ENCODE measurements around the gene MANSC1. TPM values are rescaled to one million over a fixed set of nuclear protein-coding genes. Genes with fewer than 3 reads are reported as not detected.
A peak's percentile ranks its signal among the peaks of the same experiment; 100 is the strongest.

MANSC1 gene
- polyA plus RNA-seq, result 10 to 100 TPM in 2 of 3 donors, 1 to 10 TPM in 1; 7.0 to 14.2 (median 11.3) TPM

DNA sequence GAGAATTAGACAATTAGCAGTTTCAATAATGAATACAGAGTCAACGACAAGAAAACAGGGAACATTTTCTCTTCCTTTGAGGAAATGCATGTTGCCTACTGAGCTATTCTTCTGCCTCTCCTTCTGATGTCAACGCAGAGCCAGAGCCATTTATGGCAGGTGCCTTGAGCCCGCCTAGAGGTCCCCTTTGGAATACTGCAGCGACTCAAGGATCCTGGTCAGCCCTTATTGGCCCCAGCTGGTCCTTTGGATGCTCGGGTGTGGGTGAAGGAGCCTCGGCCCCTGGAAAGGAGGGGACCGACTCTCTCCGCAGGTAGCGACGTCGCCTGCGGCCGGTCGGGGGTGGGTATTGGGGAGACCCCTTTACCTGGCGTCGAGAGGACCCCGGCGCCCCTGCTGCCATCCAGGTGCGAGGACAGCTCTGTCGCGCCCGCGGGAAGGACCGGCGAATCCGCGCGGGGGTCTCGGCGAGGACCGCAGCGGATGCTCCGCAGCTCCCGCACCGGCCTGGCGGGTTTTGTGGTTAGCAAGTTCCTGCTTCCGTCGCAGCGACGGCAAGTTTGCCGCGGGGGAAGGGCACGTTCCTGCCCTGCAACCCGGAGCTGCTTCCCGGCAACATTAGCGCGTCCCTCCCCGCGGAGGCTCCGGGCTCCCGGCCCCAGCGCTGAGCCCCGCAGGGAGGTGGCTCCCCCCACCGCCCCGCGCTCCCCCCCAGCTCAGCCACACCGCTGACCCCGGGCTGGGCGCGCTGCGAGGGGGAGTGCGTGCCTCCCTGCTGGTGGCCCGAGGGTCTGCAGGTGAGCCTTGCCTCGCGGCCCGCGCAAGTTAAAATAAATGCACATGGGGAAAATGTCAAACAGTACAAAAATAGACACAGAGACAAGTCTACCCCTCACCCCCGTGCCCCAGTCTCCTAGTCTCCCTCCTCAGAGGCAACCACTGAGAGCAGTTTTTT lies at the start of gene MANSC1:
MANSC1 (minus strand) TSS at position 532 of the 955 bp plus-strand sequence. CDS start 6,928 bp downstream, outside the sequence.
- WGBS, 3 donors, result 0 to 1% (median 1%) methylated on average over 60 to 68 of the region's 68 CpGs
- H3K27ac ChIP-seq (ENCODE audit: low read depth, low read length), result peak within 1 kb of the TSS; percentile 13

DNA sequence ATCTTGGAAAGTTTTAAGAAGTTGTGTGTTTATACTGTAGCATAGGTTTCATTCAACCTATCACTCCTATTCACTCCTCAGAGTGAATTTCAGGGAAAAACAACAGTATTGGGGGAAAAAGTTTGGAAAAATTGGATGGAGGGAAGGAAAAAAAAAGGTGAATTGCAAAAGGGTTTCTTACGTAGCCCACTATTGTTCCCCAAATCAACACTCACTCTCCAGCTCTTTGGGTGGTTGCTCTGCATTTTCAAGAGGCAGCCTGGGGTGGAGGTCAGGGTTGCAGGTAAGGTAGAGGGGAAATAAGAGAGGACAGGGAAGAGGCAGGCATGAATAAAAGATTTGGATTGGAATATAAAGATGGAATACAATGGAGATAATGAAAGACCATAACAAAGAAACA lies 49.1 kb upstream of the MANSC1 start:
- whole genome bisulfite sequencing, 3 donors, result 65 to 96% (median 70%) methylated on average over 1 of the region's 1 CpG

DNA sequence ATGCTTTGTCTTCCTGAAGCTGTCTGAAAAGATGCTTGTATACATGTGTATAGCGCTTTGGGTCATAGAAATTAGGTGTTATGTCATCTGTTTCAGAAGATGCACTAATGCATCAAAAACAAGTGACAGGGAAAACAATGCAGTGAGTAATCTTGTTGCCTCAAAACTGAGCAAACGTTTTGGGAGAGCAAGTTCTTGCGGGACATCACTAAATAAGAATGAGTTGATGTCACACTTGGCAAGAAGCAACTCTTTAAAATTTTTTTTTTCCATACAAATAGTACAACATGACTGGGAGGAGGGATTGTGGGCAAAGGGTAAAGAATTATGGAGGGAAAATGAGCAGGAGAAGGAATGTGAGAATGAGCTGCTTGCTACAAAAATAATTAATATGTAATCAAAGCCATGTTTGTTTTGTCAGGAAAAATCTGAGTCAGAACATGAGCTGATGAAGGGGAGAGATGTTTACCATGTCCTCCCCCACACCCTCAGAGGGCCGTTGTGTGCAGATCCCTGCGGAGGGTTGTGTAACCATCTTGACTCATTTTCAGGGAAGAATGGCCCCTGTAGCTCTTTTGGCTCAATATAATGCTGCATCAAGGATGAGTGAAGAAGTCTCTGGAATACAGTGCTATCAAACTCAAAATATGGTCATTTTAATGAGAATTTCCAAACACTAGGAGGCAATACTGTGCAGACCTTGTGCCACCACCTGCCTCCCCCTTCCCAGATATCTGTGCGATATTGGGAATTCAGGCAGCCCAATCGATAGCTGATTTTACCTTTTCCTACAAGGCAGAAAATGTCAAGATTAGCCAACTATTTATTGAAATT lies 48.2 kb upstream of the MANSC1 start:
- 40 to 52% (median 51%) methylated on average over 7 of the region's 7 CpGs for WGBS, 3 donors
- no peak overlapping the region for H3K27ac ChIP-seq (ENCODE audit: low read depth, low read length)

More for the DNA sequence above, 49.1 kb upstream of the MANSC1 start:
- H3K27ac ChIP-seq (ENCODE audit: low read depth, low read length), result no peak overlapping the region

DNA sequence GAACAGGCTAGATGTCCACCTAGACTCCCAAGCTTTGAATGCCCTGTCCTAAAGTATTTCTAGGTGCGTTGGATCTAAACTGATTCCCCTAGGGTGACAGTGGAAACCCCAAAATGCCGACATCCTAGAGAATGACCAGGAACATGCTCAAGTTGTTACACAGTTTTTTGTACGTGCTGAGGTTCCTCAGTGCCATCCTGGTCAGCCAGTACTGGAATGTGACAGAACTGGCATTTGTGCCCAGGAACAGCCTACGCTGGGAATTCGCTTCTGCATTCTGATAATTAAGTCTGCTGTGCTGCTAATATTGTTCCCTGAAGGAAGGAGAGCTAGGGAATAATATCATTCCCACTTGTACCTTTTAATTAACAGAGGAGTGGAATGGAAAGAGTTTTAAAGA lies 47.1 kb upstream of the MANSC1 start:
- 84 to 93% (median 92%) methylated on average over 5 of the region's 5 CpGs for WGBS, 3 donors
- no peak overlapping the region for H3K27ac ChIP-seq (ENCODE audit: low read depth, low read length)

DNA sequence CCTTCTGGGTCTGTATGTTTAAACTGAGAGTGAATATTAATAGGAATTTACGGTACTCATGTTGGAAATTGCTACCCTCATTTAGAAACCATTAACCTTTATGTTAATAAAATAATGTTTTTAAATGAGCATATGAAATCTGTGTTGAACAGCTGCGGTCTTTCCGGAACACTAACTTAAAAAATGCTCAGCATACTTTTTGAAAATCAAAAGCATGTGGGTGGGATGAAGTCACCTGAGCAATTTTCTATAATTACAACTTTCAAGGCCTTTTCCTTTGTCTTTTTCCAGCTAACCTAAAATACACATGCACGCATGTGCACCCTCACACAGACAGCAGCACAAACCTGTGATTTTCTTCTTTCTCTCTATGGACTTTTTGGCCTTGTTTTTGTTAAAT lies 46.7 kb upstream of the MANSC1 start:
- WGBS, 3 donors, result 78 to 89% (median 84%) methylated on average over 4 of the region's 4 CpGs
- H3K27ac ChIP-seq (ENCODE audit: low read depth, low read length), result no peak overlapping the region

DNA sequence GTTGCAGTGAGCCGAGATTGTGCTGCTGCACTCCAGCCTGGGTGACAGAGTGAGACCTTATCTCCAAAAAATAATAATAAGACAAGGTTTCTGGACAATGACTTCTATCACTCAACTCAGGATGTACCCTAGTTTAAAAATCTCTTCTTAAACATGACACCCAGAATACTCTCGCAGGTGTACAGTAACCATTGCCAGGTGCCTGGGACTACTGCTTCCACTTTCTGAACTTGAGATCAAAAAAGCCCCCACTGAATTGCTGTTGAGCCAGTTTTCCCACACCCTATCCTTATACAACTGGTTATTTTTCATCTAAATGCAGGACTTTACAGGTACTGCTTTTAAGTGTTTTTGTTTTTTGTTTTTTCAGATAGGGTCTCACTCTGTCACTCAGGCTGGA lies 43.1 kb upstream of the MANSC1 start:
- H3K27ac ChIP-seq (ENCODE audit: low read depth, low read length), result no peak overlapping the region
- 89 to 100% (median 94%) methylated on average over 2 of the region's 2 CpGs for WGBS, 3 donors

DNA sequence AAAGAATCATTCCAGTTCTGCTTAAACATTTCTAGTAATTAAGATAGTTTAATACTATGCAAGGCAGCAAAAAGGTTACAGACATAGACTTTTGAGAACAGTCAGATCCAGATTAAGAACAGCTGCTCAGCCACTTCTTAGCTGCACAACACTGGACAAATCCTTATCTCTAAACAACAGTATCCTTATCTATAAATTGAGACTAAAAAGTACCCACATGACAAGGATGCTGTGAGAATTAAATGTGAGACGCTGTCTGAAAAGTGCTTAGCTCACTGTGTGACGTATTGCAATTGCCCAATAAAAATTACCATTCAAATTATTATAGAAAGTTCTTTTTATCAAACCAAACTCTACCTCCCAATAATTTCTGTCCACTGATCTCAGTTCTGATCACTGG lies 42.4 kb upstream of the MANSC1 start:
- 63 to 74% (median 71%) methylated on average over 2 of the region's 2 CpGs for WGBS, 3 donors
- H3K27ac ChIP-seq (ENCODE audit: low read depth, low read length), result no peak overlapping the region

DNA sequence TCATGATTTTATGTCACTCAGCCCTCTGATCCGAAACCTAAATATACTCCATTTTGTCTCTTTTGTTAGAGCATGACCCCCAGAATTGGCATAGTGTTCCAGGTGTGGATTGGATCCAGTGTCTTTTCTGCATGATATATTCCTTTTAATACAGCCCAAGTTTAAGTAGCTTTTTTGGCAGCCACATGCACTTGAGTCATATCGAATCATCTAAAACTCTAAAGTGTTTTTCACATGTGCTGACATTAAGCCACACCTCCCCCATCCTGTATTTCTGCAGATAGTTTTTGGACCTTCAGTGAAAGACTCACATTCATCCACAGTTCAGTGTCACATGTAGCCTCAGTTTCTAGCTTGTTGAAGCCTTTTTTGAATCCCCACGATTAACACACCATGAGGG lies 37.5 kb upstream of the MANSC1 start:
- 61 to 76% (median 66%) methylated on average over 3 of the region's 3 CpGs for WGBS, 3 donors
- no peak overlapping the region for H3K27ac ChIP-seq (ENCODE audit: low read depth, low read length)

DNA sequence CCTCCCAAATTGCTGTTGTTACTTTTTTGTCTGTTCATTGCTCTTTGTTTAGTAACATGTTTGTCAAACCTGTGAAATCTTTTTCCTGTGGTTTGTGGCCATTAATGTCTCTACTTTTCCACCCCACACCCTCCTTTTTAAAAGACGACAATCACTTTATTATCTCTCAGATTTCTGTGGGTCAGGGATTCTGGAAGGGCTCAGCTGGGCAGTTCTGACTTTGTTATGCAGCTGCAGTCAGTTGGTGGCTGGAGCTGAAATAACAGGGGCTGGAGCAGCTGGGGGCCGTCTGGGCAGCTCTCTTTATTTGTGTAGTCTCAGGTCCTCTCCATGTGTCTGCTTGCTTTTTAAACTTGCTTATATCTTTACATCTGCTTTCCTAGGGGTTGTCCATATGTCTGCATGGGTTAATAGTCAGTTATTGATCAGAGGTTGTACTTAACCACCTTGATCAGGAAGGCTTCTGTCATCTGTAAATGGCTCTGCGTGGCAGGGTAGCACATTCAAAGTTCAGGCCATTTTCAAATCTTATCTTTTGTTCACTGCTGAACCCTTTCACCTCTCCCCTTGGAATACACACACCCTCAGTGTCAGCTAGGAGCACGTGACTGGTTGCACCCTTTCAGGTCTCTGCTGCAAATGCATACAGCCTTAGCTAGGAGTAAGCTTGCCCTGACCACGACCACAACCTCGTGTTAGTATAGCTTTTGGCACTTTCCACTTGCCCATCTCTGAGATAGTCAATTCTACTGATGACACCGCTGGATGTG lies 34.7 kb upstream of the MANSC1 start:
- 55 to 66% (median 55%) methylated on average over 7 of the region's 7 CpGs for WGBS, 3 donors

DNA sequence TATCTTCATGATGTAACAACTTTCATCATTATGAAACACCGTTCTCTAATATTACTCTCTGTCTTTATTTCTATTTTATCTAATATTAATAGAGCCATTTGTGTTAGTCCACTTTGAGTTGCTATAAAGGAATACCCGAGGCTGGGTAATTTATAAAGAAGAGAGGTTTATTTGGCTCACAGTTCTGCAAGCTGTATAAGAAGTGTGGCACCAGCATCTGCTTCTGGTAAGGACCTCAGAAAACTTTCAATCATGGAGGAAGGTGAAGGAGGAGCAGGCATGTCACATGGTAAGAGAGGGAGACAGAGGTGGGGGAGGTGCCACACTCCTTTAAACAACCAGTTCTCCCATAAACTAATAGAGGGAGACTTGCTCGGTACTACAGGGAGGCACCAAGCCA lies 31.9 kb upstream of the MANSC1 start:
- H3K27ac ChIP-seq (ENCODE audit: low read depth, low read length), result no peak overlapping the region
- 93 to 96% (median 95%) methylated on average over 3 of the region's 3 CpGs for WGBS, 3 donors

More for the DNA sequence above, 34.7 kb upstream of the MANSC1 start:
- no peak overlapping the region for H3K27ac ChIP-seq (ENCODE audit: low read depth, low read length)

DNA sequence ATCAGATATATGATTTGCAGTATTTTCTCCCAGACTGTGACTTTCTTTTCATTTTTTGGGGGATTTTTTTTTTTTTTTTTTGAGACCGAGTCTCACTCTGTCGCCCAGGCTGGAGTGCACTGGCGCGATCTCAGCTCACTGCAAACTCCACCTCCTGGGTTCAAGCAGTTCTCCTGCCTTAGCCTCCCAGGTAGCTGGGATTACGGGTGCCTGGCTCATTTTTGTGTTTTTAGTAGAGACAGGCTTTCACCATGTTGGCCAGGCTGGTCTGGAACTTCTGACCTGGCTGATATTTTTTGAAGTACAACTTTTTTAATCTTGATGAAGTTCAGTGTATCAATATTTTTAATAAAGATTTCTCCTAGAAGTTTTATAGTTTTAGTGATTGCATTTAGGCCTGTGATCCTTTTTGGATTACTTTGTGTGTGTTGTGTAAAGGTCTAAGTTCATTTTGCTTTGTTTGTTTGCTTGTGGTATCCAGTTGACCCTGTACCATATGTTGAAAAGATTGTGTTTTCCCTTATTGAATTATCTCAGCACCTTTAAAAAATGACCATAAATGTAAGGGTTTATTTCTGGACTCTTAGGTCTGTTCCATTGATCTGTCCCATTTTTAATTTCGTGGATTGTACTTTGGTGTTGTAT lies 31.0 kb upstream of the MANSC1 start:
- H3K27ac ChIP-seq (ENCODE audit: low read depth, low read length), result no peak overlapping the region
- WGBS, 3 donors, result 94 to 98% (median 97%) methylated on average over 6 of the region's 6 CpGs

DNA sequence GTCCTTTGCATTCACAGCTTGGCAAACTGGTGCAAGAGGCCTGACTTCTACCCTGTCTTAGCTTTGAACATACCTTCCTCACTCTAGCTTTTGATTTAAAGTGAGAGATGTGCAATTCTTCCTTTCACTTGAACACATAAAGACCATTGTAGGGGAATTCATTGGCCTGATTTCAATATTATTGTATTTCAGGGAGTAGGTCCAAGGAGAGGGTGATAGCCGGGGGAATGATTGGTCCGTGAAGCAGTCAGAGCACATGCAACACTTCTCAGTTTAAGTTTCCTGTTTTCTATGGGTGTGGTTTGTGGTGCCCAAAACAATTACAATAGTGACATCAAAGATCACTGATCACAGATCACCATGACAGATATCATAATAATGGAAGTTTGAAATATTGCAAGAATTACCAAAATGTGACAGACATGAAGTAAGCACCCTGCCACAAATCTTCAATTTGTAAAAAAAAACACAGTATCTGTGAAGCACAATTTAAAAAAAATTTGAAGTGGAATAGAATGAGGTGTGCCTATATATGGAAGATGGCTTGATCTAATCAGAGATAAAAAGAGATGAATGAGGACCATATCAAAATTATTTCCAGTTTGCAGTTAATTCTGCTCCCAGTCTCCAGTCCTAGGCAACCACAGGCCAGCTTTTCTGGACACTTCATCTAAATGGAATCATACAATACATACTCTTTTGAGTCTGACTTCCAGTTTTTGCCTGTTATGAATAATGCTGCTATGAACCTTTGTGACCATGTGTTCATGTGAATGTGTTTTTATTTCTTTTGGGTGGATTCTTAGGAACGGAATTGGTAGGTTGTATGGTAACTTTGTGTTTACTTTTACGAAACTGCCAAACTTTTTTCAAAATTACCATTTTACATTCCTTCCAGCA lies 30.0 kb upstream of the MANSC1 start:
- 53 to 65% (median 61%) methylated on average over 4 of the region's 4 CpGs for WGBS, 3 donors
- no peak overlapping the region for H3K27ac ChIP-seq (ENCODE audit: low read depth, low read length)

DNA sequence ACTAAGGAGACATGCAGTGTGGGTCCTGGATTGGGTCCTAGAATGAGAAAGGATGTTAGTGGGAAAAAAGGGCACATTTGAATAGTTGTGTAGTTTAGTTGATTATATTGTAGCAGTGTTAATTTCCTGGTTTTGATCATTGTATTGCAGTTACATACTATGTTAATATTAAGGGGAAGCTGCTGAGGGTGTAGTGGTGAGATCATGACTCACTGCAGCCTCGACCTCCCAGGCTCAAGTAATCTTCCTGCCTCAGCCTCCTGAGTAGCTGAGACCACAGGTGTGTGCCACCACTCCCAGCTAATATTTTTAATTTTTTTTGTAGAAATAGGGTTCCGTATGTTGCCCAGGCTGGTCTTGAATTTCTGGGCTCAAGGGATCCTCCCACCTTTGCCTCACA lies 28.6 kb upstream of the MANSC1 start:
- whole genome bisulfite sequencing, 3 donors, result 67 to 100% (median 77%) methylated on average over 2 of the region's 2 CpGs
- no peak overlapping the region for H3K27ac ChIP-seq (ENCODE audit: low read depth, low read length)

DNA sequence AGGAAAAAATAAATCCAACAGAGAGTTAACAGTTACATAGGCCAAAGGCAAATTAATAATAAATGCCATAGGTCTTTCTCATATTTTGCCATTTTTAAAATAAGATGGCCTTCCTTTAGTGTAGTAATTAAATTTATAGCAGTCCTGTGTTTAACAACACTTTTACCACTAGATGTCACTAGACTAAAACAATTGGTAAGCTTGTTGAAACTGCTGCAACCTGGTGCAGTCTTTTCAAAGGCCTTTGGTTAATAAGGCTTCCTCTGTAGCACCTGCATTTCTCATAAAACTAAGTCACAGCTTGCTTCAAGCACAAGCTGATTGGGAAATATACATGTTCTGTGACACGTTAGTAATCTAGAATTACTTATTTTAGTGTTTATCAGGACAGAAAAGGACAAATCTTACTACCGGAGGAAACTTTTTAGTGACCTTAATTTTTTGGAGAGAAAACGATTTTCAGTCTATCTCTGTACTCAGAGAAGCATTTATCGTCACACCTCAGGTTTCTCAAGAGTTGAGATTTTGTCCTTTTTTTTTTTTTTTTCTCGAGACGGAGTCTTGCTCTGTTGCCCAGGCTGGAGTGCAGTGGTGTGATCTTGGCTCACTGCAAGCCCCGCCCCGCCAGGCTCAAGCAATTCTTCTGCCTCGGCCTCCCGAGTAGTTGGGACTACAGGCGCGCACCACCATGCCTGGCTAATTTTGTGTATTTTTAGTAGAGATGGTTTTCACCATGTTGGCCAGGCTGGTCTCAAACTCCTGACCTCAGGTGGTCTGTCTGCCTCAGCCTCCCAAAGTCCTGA lies 26.8 kb upstream of the MANSC1 start:
- 74 to 85% (median 77%) methylated on average over 12 of the region's 12 CpGs for WGBS, 3 donors
- no peak overlapping the region for H3K27ac ChIP-seq (ENCODE audit: low read depth, low read length)

DNA sequence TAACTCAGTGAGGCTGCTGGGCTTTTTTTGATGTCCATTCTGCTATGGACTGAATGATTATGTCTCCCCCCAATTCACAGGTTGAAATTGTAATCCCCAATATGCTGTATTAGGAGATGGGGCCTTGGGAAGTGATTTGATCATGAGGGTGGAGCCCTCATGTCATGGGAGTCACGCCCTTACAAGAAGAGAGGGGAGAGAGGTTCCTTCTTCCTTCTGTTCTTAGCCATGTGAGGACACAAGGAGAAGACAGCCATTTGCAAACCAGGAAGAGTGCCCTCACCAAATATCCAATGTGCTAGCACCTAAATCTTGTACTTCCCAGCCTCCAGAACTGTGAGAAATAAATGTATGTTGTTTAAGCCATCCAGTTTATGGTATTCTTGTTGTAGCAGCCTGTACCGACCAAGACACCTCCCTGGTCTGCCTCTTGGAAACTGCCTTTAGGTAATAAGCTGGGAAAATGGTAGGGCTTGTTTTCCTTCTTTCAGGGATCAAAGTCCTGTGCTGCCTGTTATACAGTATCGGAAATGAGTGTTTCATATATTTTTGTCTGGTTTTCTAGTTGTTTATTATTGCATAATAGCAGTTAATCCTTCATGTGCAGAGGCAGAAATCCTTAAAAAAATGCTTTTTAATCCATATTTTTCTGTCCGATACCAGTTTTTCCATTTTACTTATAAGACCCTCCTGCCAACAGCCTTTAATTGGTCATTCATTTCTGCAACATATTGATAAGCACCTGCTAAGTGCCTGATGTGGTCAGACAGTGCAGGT lies 23.1 kb upstream of the MANSC1 start:
- no peak overlapping the region for H3K27ac ChIP-seq (ENCODE audit: low read depth, low read length)
- 63 to 89% (median 85%) methylated on average over 4 of the region's 4 CpGs for WGBS, 3 donors
